HG03558 (cell line): ENCODE data around the gene ADAMTS7.
A peak's percentile ranks its signal among the peaks of the same experiment; 100 is the strongest.
"Not testable (repeated sequence)": the region's sequence is repeated elsewhere in the genome, so short reads cannot be mapped to it uniquely, and the experiment has no call there.

Source experiments
- ATAC-seq: cut with Tn5 transposase; IDR thresholded peaks from one replicate; pipeline ENCODE4 v1.9.1; 2021; ENCODE audit warnings: moderate number of reproducible peaks; ENCODE audit not compliant: unreplicated experiment; ENCODE audit errors: extremely low read depth

The ADAMTS7 gene

GRCh38 chr15:78754637-78755280, 56.5 kb downstream of the ADAMTS7 start:
- ATAC-seq = not testable (repeated sequence)

GRCh38 chr15:78753751-78754535, 57.3 kb downstream of the ADAMTS7 start:
- not testable (repeated sequence) for ATAC-seq

- not testable (repeated sequence) for ATAC-seq
Measured at GRCh38 chr15:78753359-78753659, 58.0 kb downstream of the ADAMTS7 start.

- ATAC-seq = no peak
Measured at GRCh38 chr15:78752492-78753358, 58.5 kb downstream of the ADAMTS7 start.

- ATAC-seq = no peak
Measured at GRCh38 chr15:78751602-78751979, 59.7 kb downstream of the ADAMTS7 start.

GRCh38 chr15:78750974-78751601, 60.2 kb downstream of the ADAMTS7 start:
- peak; percentile 64 for ATAC-seq

GRCh38 chr15:78750566-78750965, 60.7 kb downstream of the ADAMTS7 start:
- no peak for ATAC-seq

- ATAC-seq = no peak
Measured at GRCh38 chr15:78749831-78750230, 61.4 kb downstream of the ADAMTS7 start.

- ATAC-seq = not testable (repeated sequence)
Measured at GRCh38 chr15:78747877-78748276, 63.4 kb downstream of the ADAMTS7 start.

GRCh38 chr15:78741674-78742073, 69.6 kb downstream of the ADAMTS7 start:
- not testable (repeated sequence) for ATAC-seq

- ATAC-seq = no peak
Measured at GRCh38 chr15:78740904-78741274, 70.4 kb downstream of the ADAMTS7 start.

GRCh38 chr15:78739996-78740903, 71.0 kb downstream of the ADAMTS7 start:
- ATAC-seq = no peak

GRCh38 chr15:78739206-78739605, 72.1 kb downstream of the ADAMTS7 start:
- ATAC-seq = no peak

- ATAC-seq = not testable (repeated sequence)
Measured at GRCh38 chr15:78737931-78738558, 73.2 kb downstream of the ADAMTS7 start.

- no peak for ATAC-seq
Measured at GRCh38 chr15:78737187-78737820, 74.0 kb downstream of the ADAMTS7 start.

- ATAC-seq = not testable (repeated sequence)
Measured at GRCh38 chr15:78736286-78736685, 75.0 kb downstream of the ADAMTS7 start.

- ATAC-seq = no peak
Measured at GRCh38 chr15:78734451-78735064, 76.7 kb downstream of the ADAMTS7 start.

GRCh38 chr15:78732634-78733033, 78.6 kb downstream of the ADAMTS7 start:
- ATAC-seq = no peak
